ENCODE data around the gene LRRC2.
"Not testable (repeated sequence)": the region's sequence is repeated elsewhere in the genome, so short reads cannot be mapped to it uniquely, and the experiment has no call there.

The LRRC2 gene, protein sequence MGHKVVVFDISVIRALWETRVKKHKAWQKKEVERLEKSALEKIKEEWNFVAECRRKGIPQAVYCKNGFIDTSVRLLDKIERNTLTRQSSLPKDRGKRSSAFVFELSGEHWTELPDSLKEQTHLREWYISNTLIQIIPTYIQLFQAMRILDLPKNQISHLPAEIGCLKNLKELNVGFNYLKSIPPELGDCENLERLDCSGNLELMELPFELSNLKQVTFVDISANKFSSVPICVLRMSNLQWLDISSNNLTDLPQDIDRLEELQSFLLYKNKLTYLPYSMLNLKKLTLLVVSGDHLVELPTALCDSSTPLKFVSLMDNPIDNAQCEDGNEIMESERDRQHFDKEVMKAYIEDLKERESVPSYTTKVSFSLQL
- 0.88 to 14.7 (median 5.7) reads per million in 4 experiments for total RNA-seq

DNA sequence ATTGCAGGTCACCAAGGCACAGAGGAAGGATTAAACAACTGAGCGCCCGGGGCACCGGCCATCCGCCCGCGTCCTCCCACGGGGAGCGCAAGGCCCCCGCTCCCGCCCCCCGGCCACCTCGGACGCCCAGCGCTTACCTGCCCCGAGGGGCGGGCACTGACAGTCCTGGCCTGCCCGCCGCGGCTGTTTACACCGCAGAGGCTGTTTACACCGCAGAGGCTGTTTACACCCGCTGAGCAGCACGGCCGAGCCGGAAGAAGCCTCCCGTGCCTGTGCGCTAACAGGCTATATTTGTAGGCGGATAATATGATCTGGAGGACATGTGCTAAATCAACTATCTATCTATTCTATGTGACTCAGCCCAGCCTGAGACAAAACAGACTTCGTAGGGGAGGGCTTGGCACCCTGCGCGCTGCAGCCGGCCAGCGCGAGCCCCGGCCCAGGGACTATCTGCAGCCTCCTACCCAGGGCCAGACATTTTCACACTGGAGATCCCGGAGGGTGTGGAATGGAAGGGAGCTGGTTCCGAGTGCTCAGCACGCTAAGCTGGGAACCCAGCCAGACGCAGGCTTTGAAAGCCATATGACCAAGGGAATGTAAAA lies at the start of gene LRRC2:
Gene LRRC2, minus strand, starts transcription at position 263 of the 602 bp plus-strand sequence. CDS start 14,711 bp downstream, outside the sequence.
- DNase-seq = no peak

DNA sequence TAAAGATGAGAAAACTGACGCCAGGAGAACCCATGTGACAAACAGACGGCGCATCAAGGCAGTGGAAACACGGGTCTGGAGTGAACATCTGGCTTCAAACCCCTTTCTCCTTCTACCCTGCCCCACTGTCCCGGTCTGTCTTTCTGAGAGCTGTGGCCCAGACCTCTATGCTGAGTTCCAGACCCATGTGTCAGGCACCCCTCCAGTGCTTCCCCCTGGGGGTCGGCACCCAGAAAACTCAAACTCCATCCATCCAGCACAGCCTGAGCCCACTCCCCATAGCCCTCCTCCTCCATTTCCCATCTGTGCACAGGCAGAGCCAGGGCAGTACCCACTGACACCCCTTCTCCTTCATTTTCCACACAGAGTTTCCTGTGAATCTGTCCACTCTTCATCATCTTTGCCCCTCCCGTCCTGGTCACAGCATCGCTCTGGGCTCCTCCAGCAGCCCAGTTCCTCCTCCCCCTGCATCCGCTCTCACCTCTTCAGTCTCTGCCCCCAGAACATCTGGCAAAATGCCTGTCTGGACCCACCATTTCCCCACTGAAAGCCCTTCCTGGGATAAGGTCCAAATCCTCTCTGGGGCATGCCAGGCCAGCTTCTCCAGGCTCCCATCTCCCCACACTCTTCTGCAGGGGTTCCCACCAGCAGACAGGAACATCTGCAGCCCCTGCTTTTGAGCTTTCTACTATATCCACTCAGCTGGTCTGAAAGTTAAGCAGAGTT lies 49.1 kb upstream of the LRRC2 start:
- no peak for DNase-seq

DNA sequence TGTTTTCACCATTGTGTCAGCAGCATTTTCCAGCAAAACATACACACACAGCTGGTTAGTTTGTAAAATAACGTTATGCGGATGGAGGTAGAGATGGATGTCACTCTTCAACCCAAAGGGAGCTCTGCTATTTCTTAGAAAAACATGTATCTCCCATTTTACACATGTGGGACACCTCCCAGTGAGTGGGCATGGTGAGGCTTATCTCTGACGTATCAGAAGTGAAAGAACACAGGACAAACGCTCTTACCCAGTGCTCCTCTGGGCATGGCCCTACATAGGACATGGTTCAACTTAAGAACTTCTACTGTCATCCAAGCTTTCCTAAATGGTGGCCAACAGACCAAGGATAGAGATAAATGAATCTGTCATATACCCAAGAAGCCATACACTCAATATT lies 48.3 kb upstream of the LRRC2 start:
- DNase-seq = no peak

DNA sequence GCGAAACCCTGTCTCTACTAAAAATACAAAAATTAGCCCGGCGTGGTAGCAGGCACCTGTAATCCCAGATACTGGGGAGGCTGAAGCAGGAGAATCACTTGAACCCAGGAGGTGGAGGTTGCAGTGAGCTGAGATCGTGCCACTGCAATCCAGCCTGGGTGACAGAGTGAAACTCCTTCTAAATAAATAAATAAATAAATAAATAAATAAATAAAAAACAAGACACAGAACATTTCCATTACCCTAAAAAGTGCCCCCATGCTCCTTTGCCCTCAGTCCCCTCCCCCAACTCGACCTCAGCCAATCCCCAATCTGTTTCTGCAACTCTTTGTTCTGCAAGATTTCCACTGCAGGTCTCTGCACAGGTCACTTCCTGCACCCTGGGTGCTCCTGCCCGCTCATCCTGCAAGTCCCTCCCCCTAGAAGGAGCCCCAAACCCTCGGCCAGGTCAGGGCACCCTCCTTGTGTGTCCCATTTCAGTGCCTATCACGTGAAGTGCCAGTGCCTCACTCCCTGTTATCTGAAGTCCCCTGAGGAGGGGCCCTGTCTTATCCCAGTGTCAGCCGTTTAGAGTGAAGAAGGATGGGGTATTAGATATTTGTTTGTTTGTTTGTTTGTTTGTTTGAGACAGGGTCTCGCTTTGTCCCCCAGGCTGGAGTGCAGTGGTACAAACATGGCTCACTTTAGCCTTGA lies 47.4 kb upstream of the LRRC2 start:
- DNase-seq = no peak

DNA sequence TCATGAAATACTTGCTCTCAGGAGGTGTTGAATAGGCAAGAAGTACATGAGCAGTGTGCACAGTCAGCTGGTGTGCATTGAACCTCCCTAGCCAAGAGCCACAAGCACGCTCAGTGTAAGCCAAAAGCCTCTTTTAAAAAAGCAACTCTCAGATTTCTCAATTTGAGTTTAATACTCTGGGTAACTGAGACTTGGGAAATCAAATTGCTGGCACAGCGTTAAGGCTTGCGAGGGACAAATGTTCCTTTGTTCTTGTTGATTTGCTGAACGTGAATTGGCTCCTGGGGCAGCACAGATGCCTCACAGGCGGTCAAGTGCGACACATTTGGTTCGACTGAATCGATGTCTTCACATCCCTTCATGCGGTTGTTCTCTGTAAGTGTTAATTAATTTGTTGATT lies 46.2 kb upstream of the LRRC2 start, which contains the start of gene FAM240A:
Gene FAM240A, plus strand, starts transcription at position 202 of the 400 bp plus-strand sequence. Its CDS starts 159 bp downstream, at position 361.
- DNase-seq = no peak

DNA sequence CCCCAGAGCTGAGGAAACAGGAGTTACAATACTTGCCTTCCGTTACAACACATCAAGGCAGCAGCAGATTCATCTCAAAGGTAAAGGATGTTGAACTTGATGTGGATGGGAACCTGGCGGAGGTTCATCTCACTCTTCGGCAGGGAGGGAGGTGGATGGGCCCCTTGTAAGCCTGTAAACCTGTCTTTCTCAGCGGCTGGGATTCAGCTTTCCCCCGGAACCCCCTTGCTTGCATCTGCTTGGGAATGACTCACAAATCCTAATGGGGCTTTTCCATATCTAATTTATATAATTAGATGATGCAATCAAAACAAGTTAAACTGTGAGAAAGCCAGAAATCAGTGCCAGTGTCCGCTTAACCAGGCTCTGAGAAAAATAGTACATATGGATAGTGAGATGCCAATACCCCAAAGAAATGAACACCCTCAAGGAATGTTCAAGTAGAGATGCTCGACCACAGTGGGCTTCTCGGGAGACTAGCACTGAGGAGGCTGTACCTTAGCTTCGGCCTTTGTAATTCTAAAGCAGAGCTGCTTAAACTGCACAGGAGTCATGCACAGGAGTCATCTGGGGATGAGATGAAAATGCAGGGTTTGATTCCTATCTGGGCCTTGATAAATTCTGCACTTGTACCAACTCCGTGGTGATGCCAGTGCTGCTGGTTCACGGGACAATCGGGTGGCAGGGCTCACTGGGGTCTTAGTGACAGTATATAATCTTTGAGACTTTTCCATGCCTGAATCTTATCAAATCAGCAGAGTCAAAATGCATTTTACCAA lies 44.0 kb upstream of the LRRC2 start:
- DNase-seq = no peak

DNA sequence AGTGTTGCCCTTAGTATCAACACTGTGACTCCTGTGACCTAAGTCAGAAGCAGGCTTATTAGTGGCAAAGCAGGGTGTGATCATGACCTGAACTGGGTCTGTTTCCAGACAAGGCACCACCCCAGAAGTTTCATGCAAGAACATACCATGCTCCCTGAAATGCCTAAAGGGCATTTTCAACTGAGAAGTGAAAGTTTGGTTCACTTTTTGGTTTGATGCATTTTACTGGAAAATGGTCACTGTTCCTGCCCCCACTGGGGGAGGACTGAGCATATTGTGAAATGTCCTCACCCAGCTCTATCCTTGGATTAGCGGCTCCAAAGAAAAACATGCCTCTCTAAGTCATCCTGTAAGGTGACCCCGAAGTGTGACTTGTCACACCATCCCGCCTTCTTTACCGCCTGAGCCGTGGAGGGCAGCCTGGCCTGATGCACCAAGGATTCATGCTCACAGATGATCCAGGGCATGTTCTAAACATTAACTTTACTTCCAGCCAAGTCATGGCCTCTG lies 43.2 kb upstream of the LRRC2 start:
- no peak for DNase-seq

DNA sequence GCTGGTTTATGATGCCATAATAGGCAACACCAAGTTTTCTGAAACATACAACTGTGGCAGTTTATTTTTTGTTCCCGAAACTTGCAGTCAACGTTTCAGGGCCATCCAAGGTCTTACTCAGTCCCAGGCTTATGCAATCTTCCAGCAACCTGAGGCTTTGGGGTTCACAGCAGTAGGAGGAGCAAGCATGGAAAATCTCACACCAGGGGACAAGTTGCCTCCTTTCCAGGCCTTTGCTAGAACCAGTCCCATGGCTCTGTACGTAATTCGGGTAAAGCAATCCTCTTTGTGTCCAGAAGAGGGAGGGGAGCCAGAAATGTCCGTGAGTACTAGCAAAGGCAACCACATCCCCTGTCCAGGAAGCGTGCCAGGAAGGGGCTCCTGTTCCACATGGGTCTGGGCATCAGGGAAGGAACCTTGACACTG lies 41.5 kb upstream of the LRRC2 start:
- DNase-seq = no peak

DNA sequence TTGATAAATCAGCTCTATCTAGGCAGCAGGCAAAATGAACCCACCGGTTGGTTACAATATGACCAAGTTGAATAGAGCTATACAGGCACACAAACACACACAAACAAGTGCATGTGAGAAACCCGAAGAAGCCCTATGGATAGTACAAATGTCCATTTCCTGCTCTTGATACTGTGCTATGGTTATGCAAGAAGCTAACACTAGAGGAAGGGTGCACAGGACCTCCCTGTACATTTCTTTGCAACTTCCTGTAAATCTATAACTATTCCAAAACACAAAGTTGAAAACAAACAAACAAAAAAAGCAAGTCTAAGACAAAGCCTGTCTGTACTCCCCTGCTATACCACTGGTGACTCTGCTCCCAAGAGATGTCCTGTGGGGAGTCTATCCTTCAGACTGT lies 38.0 kb upstream of the LRRC2 start:
- DNase-seq = no peak

DNA sequence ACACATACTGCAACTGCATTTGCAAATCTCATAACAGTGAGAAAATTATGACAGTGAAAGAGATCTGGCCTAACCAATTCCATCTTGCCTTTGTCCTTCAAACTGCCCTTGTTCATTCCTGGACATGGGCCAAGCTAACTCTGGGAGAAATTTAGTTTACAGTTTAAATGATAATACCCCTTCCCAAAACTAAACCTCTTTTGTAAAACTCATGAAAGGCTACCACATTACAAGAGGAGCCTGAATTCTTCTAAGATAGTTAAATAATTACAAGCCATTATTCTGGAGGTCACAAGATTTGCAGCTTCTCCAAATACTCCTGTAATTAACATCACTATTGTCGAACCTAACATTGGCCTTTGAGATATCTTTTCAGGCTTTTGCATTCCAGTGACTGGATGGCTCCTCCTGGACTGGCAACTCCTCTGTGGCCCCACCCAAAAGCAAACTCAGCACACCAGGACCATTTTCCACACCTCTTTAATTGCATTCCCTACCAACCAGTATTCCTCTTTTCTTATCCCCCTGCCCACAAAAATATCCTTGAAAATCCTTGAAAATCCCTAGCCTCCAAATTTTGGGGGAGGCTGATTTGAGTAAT lies 37.4 kb upstream of the LRRC2 start:
- DNase-seq = no peak

DNA sequence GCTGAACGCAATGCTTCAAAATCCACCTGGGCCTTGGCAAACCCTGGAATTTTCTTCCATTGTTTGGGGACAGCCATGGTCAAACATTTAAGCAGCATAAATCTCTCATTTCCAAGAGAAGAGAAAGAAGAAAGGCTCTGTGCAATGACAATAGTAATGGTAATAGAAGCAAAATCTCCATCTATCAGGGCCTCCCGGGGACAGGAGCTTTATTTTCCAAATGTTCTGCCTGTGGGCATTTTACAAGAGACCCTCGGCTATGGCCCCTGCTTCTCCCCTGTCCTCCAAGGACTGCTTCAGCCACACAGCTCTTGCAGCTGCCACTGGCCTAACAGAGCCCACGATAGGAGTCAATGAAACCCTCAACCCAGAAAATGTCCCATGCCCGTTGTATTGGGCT lies 33.5 kb upstream of the LRRC2 start:
- no peak for DNase-seq

DNA sequence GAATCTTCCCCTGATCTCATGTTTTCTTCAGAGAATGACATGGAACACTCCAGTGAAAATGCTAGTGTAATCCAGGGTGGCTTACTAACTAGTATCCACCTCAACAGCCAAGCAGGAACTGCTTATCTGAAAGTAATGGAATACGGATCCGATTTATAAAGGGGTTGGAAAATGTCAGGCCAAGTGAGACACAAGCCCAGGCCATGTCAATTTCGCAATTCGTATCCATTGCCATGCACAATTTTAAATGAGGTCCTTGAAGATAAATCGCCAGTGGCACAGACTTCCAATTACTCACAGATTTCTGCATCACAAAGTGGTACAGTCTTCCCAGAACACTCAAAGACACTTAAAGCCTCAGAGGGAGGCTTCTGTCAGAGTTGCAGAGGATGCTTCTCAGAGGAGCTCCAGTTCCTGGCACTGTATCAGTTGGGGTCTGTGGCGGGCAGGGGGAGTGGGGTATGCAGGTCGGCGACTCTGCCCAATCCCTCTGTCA lies 29.8 kb upstream of the LRRC2 start:
- no peak for DNase-seq

DNA sequence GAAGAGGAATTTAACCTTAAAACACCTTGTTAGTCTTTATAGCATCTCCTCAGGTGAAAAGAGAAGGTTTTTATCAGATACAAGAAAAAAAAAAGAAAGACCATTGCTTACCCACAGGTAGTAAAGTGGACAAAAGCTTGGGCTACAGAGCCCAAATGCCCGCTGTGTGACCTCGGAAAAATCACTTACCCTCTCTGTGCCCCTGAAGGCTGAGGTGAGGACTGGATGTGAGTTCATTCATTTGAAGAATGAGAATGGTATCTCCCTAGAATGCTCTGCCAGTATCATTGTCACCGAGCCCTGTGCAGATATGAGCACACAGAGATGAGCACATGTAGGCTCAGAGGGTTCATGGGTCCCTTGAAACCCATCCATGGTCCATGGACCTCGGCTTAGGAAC lies 28.6 kb upstream of the LRRC2 start:
- no peak for DNase-seq

DNA sequence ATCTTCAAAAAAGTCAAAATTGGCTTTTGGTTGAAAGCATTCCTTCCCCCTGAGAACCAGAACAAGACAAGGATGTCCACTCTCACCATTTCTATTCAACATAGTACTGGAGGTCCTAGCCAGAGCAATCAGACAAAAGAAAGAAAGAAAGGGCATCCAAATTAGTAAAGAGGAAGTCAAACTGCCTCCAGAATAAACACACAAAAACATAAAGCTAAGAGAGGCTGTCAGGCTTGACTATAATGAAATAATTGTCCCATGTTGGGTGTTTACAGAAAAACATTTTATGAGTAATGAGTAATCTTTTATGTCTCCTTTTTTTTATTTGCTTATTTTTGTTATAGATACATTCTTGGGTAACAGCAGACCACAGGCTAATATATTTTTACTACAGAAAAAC lies 27.9 kb upstream of the LRRC2 start:
- DNase-seq = no peak

DNA sequence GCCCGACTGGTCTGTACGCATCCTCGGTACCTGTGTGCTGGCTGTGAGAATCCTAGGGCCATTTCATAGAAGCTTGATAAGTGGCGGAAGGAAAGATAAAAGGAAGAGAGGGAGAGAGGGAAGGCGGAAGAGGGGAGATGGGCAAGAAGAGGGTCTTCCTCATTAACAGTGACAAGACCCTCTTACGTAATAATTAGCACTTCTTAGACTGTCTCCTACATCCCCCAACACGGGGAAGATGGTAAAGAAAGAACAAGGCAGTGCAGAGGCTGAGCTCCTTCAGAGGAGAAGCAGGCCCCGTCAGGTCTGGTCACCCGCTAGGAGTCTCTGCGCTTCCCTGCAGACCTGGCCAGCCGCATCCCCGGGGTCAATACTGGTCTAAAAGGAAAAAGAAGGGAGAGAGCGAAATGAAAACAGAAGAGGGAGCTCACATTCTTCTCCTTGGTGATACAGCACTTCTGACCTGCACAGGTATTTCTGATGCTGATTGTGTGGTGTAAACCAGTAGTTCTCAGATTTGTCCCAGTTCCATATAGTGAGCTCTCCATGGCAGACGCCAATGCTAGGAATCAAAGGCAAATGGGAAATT lies 27.3 kb upstream of the LRRC2 start:
- no peak for DNase-seq

DNA sequence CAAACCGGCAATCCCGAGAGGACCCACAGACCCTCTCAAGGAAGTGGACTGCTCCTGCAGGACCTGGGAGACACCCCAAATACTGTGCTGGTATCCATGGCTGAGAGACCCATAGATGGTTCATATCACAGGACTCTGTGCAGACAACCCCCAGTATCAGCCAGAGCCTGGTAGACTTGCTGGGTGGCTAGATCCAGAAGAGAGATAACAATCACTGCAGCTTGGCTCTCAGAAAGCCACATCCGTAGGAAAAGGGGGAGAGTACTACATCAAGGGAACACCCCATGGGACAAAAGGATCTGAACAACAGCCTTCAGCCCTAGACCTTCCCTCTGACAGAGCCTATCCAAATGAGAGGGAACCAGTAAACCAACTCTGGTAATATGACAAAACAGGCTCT lies 21.2 kb upstream of the LRRC2 start:
- not testable (repeated sequence) for DNase-seq

DNA sequence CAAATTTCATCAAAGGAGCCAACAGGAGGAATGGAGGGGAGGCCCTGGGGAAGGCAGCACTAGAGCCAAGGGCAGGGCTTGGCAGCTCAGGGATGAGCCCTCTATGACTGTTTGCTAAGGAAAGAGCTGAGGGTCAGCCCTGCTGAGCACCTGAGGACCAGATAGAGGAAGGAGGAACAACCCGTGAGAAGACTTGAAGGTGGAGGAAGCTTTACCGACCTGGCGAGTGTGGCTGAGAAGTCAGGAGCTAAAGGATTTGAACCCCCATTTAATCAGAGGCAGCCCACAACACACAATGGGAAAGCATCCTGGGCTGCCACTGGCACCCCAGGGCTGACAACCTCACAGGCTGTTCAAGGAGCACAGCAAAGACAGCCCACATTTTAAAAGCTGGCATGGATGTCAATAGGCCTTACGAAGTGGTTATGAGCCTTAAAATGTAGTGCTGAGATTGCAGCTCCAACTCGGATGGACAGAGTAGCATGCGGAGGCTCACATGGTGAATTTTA lies 20.7 kb upstream of the LRRC2 start:
- DNase-seq = no peak

DNA sequence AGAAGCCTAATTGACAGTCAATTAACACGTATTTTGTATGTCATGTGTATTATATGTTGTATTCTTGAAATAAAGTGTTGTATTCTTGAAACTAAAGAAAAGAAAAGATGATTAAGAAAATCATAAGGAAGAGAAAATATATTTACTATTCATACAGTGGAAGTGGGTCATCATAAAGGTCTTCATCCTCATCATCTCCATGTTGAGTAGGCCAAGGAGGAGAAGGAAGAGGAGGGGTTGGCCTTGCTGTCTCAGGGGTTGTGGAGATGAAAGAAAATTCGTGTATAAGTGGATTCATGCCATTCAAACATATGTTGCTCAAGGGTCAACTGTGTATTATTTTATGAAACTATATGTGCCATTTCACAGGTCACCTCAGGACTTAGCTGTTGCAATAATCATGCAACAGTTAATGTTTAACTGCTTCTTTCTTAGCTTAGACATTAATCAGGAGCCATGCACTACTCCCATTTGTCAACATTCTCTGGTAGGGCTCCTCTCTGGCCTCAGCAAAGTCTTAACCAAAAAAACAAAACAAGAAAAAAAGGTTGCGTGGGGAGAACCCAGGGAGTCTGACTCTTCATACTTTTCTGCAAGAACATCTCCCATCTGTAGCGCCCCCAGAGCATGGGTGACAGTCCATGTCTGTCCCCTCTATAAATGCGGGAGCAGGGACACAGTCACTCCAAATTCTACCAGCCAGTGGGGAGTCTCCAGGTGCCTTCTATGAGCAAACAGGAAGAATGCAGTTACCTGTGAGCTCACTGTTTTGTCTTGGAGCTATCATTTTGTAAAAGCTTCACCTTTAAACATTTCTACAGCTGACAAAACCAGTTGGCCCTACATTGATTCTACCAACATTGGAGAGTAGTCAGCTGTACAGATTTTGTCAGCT lies 19.9 kb upstream of the LRRC2 start:
- DNase-seq = no peak

DNA sequence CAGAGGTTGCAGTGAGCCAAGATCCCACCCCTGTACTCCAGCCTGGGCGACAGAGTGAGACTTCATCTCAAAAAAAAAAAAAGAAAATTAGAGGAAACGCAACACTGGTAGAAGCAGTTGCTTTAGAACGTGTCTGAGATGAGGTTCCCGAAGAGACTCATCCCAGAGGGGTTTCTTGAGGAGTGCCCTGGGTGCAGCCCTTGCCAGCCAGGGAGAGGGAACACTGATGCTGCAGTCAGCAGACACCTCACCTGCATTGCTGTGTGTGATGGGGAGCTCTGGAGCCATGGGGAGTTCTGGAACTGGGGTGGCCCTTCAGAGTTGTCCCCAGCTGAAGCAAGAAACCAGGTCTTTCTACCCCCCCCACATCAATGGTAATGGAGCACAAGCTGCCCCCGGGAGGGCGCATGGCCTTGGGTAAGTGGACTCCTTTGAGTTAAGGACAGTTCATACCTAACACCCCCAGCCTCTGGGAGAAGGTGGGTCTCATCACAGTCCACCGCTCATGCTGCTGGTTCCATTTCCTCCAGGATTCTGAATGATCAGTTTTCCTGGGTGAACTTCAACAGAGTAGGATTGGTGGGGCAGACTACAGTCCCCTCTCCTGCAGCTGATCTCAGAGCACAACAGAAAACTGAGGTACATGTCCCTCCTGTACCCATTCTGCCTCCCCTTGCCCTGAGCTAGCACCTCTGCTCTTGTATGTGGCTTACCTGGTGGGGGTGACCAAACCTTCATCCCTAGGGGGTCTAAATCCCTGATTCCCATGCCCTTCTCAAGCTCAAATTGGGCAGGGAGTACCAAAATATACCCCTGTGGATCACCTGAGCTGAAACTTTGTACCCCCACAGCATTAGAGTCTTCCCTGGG lies 18.7 kb upstream of the LRRC2 start:
- no peak for DNase-seq

Data from effector CD8-positive, alpha-beta T cell (primary cell).